ENCODE measurements around the gene ECSIT. TPM values are rescaled to one million over a fixed set of nuclear protein-coding genes. Genes with fewer than 3 reads are reported as not detected.

Gene ECSIT
- total RNA-seq, 1 donor from 2014 or later: 58.9 TPM

GRCh38 chr19:11486661-11487503 is 42.1 kb downstream of the ECSIT start:
- no peak for DNase-seq (ENCODE audit: low read depth)
- no peak overlapping the region for H3K4me3 ChIP-seq (ENCODE audit: low read depth, low read length)
- no peak for TF ChIP-seq CTCF (conservative IDR thresholded peaks at IDR 0.05; ENCODE audit: low read depth, low read length)

GRCh38 chr19:11485245-11485837 is 43.6 kb downstream of the ECSIT start:
- TF ChIP-seq CTCF (conservative IDR thresholded peaks at IDR 0.05; ENCODE audit: low read depth, low read length): no peak
- no peak for DNase-seq (ENCODE audit: low read depth)
- no peak overlapping the region for H3K4me3 ChIP-seq (ENCODE audit: low read depth, low read length)

- no peak for TF ChIP-seq CTCF (conservative IDR thresholded peaks at IDR 0.05; ENCODE audit: low read depth, low read length)
- no peak for DNase-seq (ENCODE audit: low read depth)
- H3K4me3 ChIP-seq (ENCODE audit: low read depth, low read length): no peak overlapping the region
Measured at GRCh38 chr19:11483366-11484111, 45.4 kb downstream of the ECSIT start.

GRCh38 chr19:11482384-11483050 is 46.4 kb downstream of the ECSIT start:
- peak; percentile 73 for TF ChIP-seq CTCF (conservative IDR thresholded peaks at IDR 0.05; ENCODE audit: low read depth, low read length)
- DNase-seq (ENCODE audit: low read depth): no peak
- H3K4me3 ChIP-seq (ENCODE audit: low read depth, low read length): peak overlapping the region; percentile 38

- peak overlapping the region; percentile 38 for H3K4me3 ChIP-seq (ENCODE audit: low read depth, low read length)
- TF ChIP-seq CTCF (conservative IDR thresholded peaks at IDR 0.05; ENCODE audit: low read depth, low read length): no peak
- no peak for DNase-seq (ENCODE audit: low read depth)
Measured at GRCh38 chr19:11481534-11482383, 47.2 kb downstream of the ECSIT start.

Data from epithelial cell of proximal tubule (primary cell).